Epidermal melanocyte (primary cell): ENCODE results near the gene SCAF1.

ENCODE experiments used
- DNase-seq: peaks from one replicate; pipeline ENCODE4 v3.0.0; 2011; ENCODE audit warnings: low spot score; ENCODE audit not compliant: insufficient read length

Gene SCAF1

GRCh38 chr19:49685845-49686332 is 43.9 kb downstream of the SCAF1 start:
- no peak for DNase-seq

GRCh38 chr19:49686503-49687088 is 44.6 kb downstream of the SCAF1 start:
- DNase-seq = no peak

GRCh38 chr19:49687150-49687549 is 45.1 kb downstream of the SCAF1 start:
- no peak for DNase-seq

GRCh38 chr19:49687566-49688316 is 45.7 kb downstream of the SCAF1 start:
- no peak for DNase-seq

GRCh38 chr19:49688531-49689132 is 46.6 kb downstream of the SCAF1 start:
- DNase-seq = no peak

- no peak for DNase-seq
These were observed 47.4 kb downstream of the SCAF1 start, which contains the start of gene ADM5 for GRCh38 chr19:49689133-49690078. Gene ADM5 (plus strand): TSS chr19:49689594. CDS start chr19:49689838, 244 bp downstream.

GRCh38 chr19:49690079-49690655 is 48.2 kb downstream of the SCAF1 start:
- DNase-seq = no peak

GRCh38 chr19:49690656-49691242 is 48.7 kb downstream of the SCAF1 start, which contains the start of gene CPT1C:
Gene CPT1C (plus strand): TSS chr19:49691116. CDS start chr19:49692253, 1,137 bp downstream.
- peak; percentile 100 for DNase-seq

GRCh38 chr19:49691243-49692146 is 49.5 kb downstream of the SCAF1 start:
- peak; percentile 94 for DNase-seq

- DNase-seq = no peak
These were observed 50.1 kb downstream of the SCAF1 start for GRCh38 chr19:49692147-49692506.

GRCh38 chr19:49696115-49696514 is 54.1 kb downstream of the SCAF1 start:
- no peak for DNase-seq

- no peak for DNase-seq
These were observed 54.9 kb downstream of the SCAF1 start for GRCh38 chr19:49696865-49697264.

- DNase-seq = no peak
These were observed 57.4 kb downstream of the SCAF1 start for GRCh38 chr19:49699364-49699763.

GRCh38 chr19:49700563-49700962 is 58.6 kb downstream of the SCAF1 start:
- DNase-seq = no peak

- DNase-seq = no peak
These were observed 59.3 kb downstream of the SCAF1 start for GRCh38 chr19:49701271-49701786.

GRCh38 chr19:49704888-49705642 is 63.1 kb downstream of the SCAF1 start:
- no peak for DNase-seq

GRCh38 chr19:49705919-49706318 is 63.9 kb downstream of the SCAF1 start:
- no peak for DNase-seq
